ENCODE results near the gene CBX8. TPM values are rescaled to one million over a fixed set of nuclear protein-coding genes. Genes with fewer than 3 reads are reported as not detected.

Gene CBX8
- total and polyA plus RNA-seq, 2 of the 8 experiments (the other 6 are each of a cell fraction or from before 2014, with no cell fraction given): 0.09 to 2.1 TPM

DNA sequence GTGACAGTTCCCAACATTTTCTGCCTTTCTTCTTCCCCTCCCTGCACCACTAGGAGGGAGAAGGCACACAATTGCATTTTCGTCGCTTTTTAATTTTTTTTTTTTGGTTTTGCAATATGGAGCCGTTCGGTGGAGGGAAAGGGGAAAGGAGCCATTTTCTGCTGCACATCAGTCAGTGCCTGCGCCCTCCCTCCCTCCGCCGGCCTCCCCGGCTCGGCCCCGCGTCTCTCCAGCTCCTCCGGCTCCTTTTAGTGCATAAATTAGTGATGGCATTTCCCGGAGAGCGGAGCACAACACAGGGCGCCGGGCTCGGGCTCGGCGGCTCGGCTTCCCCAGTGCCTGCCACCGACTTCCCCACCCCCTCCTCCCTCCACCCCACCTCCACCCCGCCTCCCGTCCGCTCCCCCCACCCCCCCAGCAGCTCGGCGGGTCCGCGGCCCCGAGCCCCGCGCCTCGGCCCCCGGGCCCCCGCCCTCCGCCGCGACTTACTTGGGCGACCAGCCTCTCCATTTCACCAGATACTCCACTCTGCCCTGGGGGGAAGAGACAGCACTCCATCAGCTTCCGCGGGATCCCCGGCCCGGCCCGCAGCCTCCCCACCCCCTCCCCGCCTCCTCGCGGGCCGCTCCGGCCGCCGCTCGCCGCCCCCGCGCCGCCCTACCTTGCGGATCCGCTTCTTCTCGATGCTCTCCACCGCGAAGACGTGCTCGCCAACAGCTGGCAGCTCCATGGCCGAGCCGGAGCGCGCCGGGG lies 41.8 kb upstream of the CBX8 start:
- peaks cover 13 to 19% of the 10 kb centered on the region in 2 experiments for H4K20me1 ChIP-seq (replicated peaks in 1 of 2; ENCODE audit: control insufficient read depth in 1 of 2, insufficient read depth in 2 of 2, low read length in 2 of 2)
- 5% methylated on average over 4 of the region's 67 CpGs; no CpG with 5 or more reads in 1 of the 2 experiments for WGBS, 2 experiments (ENCODE audit: extremely low coverage in 1 of 2, insufficient coverage in 1 of 2, insufficient read length in 1 of 2, insufficient replicate concordance in 2 of 2, low coverage in 1 of 2, low lambda C conversion rate in 2 of 2, missing lambda C conversion rate in 1 of 2)
- peak; percentile 62; the same call in 1 of the 2 replicates for TF ChIP-seq CHD1 (IDR thresholded peaks at IDR 0.05; ENCODE audit: low read depth, low read length)
- TF ChIP-seq YY1 (IDR thresholded peaks at IDR 0.05; ENCODE audit: low read depth, low read length): peak; percentile 85
- TF ChIP-seq E2F6 (IDR thresholded peaks at IDR 0.05): peak; percentile 39; the same call in 1 of the 2 replicates
- peak; percentile 14 for TF ChIP-seq RNF2 (IDR thresholded peaks at IDR 0.05; ENCODE audit: borderline replicate concordance, low read depth, low read length, missing control alignments, poor library complexity, severe bottlenecking)
- TF ChIP-seq SIRT6 (IDR thresholded peaks at IDR 0.05; ENCODE audit: low read length): no peak
- TF ChIP-seq EGR1 (IDR thresholded peaks at IDR 0.05; ENCODE audit: borderline replicate concordance, low read depth, low read length): peak; percentile 53; the same call in 1 of the 2 replicates
- TF ChIP-seq NRF1 (IDR thresholded peaks at IDR 0.05; ENCODE audit: low read depth, low read length): no peak
- peak in 1 of 2 experiments; percentile 43; a peak in 1 of 4 replicates for TF ChIP-seq SIN3A (conservative IDR thresholded peaks at IDR 0.05 in 1 of 2, IDR thresholded peaks at IDR 0.05 in 1 of 2; ENCODE audit: low read depth in 1 of 2, low read length in 2 of 2)
- peak; percentile 18; the same call in 1 of the 2 replicates for TF ChIP-seq MAX (IDR thresholded peaks at IDR 0.05)

More for the DNA sequence above, 41.8 kb upstream of the CBX8 start:
- H3K14ac ChIP-seq (ENCODE audit: insufficient read length): no peak overlapping the region
- no peak overlapping the region for H3K27ac ChIP-seq (ENCODE audit: low read depth, low read length)
- no peak overlapping the region for H4K5ac ChIP-seq (ENCODE audit: insufficient read length, low read depth, low read length)
- FAIRE-seq (no peak), DNase-seq (ENCODE audit: low read depth in 1 of 2, low spot score in 2 of 2) (peak in 1 of 2 experiments; percentile 73)
- H4K8ac ChIP-seq (ENCODE audit: extremely low read depth, insufficient read depth, low read length): no peak overlapping the region
- H3K4me1 ChIP-seq (replicated peaks in 1 of 4; ENCODE audit: control insufficient read depth in 3 of 4, insufficient read depth in 4 of 4, low read length in 3 of 4): peaks cover 6 to 51% (median 42%) of the 10 kb centered on the region in 4 experiments
- peaks cover 13% of the 10 kb centered on the region; the same call in 1 of the 2 replicates for H3K23me2 ChIP-seq (ENCODE audit: low read depth, low read length)
- H3K9me3 ChIP-seq (ENCODE audit: insufficient read depth in 2 of 2, low read depth in 1 of 2, low read length in 1 of 2): peaks cover 0 to 8% of the 10 kb centered on the region in 2 experiments; a peak in 2 of 4 replicates
- H2AFZ ChIP-seq (ENCODE audit: low read length): no peak overlapping the region
- H3K18ac ChIP-seq (ENCODE audit: extremely low read depth, low read length): peak overlapping the region; percentile 48; the same call in 1 of the 2 replicates
- H3K27me3 ChIP-seq (replicated peaks in 1 of 4; ENCODE audit: control insufficient read depth in 3 of 4, extremely low read depth in 1 of 4, insufficient read depth in 3 of 4, low read length in 3 of 4): peaks cover 64 to 87% (median 84%) of the 10 kb centered on the region in 4 experiments
- no peak overlapping the region for H3K23ac ChIP-seq (ENCODE audit: insufficient read length)
- H3K4ac ChIP-seq (replicated peaks; ENCODE audit: insufficient read length, low read depth, low read length): no peak overlapping the region
- H3K4me3 ChIP-seq (ENCODE audit: extremely low read depth in 1 of 4, insufficient read depth in 2 of 4, low read depth in 3 of 4, low read length in 4 of 4): peak overlapping the region; percentile 43 to 63 (median 60)
- 0 out of 2 replicates have a peak overlapping the region, but pooled peaks have one; percentile 17 for H2BK12ac ChIP-seq (ENCODE audit: low read depth, low read length)
- no peak overlapping the region for H2AK5ac ChIP-seq (ENCODE audit: low read depth, low read length)
- H2BK20ac ChIP-seq (ENCODE audit: low read length): no peak overlapping the region
- H2BK120ac ChIP-seq (replicated peaks; ENCODE audit: low read depth, low read length): no peak overlapping the region
- H2BK5ac ChIP-seq (ENCODE audit: low read depth, low read length): no peak overlapping the region
- H3K56ac ChIP-seq (replicated peaks; ENCODE audit: insufficient read length, low read depth, low read length): no peak overlapping the region
- ChIA-PET CTCF (ENCODE audit: partially characterized antibody) (interaction anchor here (1.0 to 11.6 kb wide), 14 partner anchors 9 to 136 kb away, joined by 3 to 181 read pairs (median 10); partner anchors contain the start of gene CBX2), POLR2A (ENCODE audit: partially characterized antibody) (interaction anchor here (0.6 to 7.6 kb wide), 22 partner anchors 9 to 155 kb away, joined by 3 to 111 read pairs (median 4); partner anchors contain the start of gene CBX8)
- no peaks in the 10 kb centered on the region for H3K79me1 ChIP-seq (ENCODE audit: low read depth, low read length)
- H3K9ac ChIP-seq (replicated peaks in 1 of 4; ENCODE audit: extremely low read depth in 1 of 4, low read depth in 3 of 4, low read length in 3 of 4): peak overlapping the region in 1 of 4 experiments; percentile 3; a peak in 1 of 7 replicates
- H3K79me2 ChIP-seq (ENCODE audit: control insufficient read depth in 1 of 2, insufficient read depth in 2 of 2, low read length in 2 of 2): no peaks in the 10 kb centered on the region
- no peak overlapping the region for H2BK15ac ChIP-seq (ENCODE audit: low read length)
- H4K91ac ChIP-seq (replicated peaks; ENCODE audit: insufficient read length, low read length): no peak overlapping the region
- H3K36me3 ChIP-seq (ENCODE audit: control insufficient read depth in 2 of 4, insufficient read depth in 4 of 4, low read length in 3 of 4): peaks cover 0 to 20% (median 0%) of the 10 kb centered on the region in 4 experiments; a peak in 1 of 8 replicates
- peak overlapping the region; percentile 75 to 88 for H3K4me2 ChIP-seq (ENCODE audit: insufficient read depth in 1 of 2, low read depth in 2 of 2, low read length in 2 of 2)

All from H1 (cell line).